Myocyte (in vitro differentiated cells): ENCODE data around the gene FMO1. TPM values are rescaled to one million over a fixed set of nuclear protein-coding genes. Genes with fewer than 3 reads are reported as not detected.

Experiments used
- total RNA-seq: library from RNA; depleted of rRNA; stranded (reverse); fragments of >200 nt; gene quantifications from 2 replicates; pipeline ENCODE4 v1.2.3, GENCODE V29; 2014

Gene FMO1
- total RNA-seq, 1 donor from 2014 or later, result 0.08 TPM

Other genes starting within 250 kb of the FMO1 start
- gene FMO3, start 157.6 kb upstream of the FMO1 start, total RNA-seq, result 0.62 TPM in 1 of 2 replicates, not detected in the other
- not detected in 2 replicates for gene FMO2, start 63.2 kb upstream of the FMO1 start, total RNA-seq
- 3.1 and 8.7 TPM in 2 replicates for gene FMO4, start 65.7 kb downstream of the FMO1 start, total RNA-seq
- 45.9 and 47.7 TPM in 2 replicates for gene PRRC2C, start 237.0 kb downstream of the FMO1 start, total RNA-seq